OCI-LY1 (cell line): ENCODE measurements around the gene PPP2R2C.

Source experiments
- H2AFZ ChIP-seq: fragments of 200-600 bp; sonication (generic), shearing (Covaris generic); 2 replicates; pipeline ENCODE4 v1.6.0; 2014; ENCODE audit warnings: antibody characterized with exemption, mild to moderate bottlenecking, low read length
- H3F3A ChIP-seq: fragments of 200-600 bp; sonication (generic), shearing (Covaris generic); 2 replicates; pipeline ENCODE4 v1.6.0; 2014; ENCODE audit warnings: mild to moderate bottlenecking, antibody characterized with exemption, low read length, moderate library complexity; ENCODE audit not compliant: insufficient read depth
- H3K27ac ChIP-seq: fragments of 200-600 bp; sonication (generic); 2 replicates; pipeline ENCODE4 v1.5.1; 2014; ENCODE audit warnings: low read length, mixed run types, mild to moderate bottlenecking, low read depth; ENCODE audit not compliant: poor library complexity, severe bottlenecking
- H3K27me3 ChIP-seq: fragments of 200-600 bp; sonication (generic); 2 replicates; pipeline ENCODE4 v1.6.0; 2014; ENCODE audit warnings: antibody characterized with exemption, mild to moderate bottlenecking, low read length, moderate library complexity; ENCODE audit not compliant: insufficient read depth
- H3K36me3 ChIP-seq: fragments of 200-600 bp; sonication (generic); 2 replicates; pipeline ENCODE4 v1.6.1; 2014; ENCODE audit warnings: mild to moderate bottlenecking, antibody characterized with exemption, low read length, moderate library complexity, mixed read lengths; ENCODE audit not compliant: insufficient read depth
- H3K4me1 ChIP-seq: fragments of 200-600 bp; sonication (generic); 2 replicates; pipeline ENCODE4 v1.5.1; 2014; ENCODE audit warnings: mild to moderate bottlenecking, low read length, moderate library complexity; ENCODE audit not compliant: insufficient read depth, severe bottlenecking
- H3K4me2 ChIP-seq: fragments of 200-600 bp; sonication (generic), shearing (Covaris generic); 2 replicates; pipeline ENCODE4 v1.6.1; 2014; ENCODE audit warnings: low read length
- H3K4me3 ChIP-seq: fragments of 200-600 bp; sonication (generic); 2 replicates; pipeline ENCODE4 v1.5.1; 2014; ENCODE audit warnings: low read length, low read depth, mild to moderate bottlenecking, mixed read lengths; ENCODE audit not compliant: poor library complexity, severe bottlenecking
- H3K79me2 ChIP-seq: fragments of 200-600 bp; shearing (Covaris generic); 2 replicates; pipeline ENCODE4 v1.6.1; 2016; ENCODE audit warnings: mixed run types, low read length, mixed read lengths; ENCODE audit not compliant: insufficient read depth
- H3K9ac ChIP-seq: fragments of 200-600 bp; sonication (generic), shearing (Covaris generic); 2 replicates; pipeline ENCODE4 v1.6.1; 2014; ENCODE audit warnings: mild to moderate bottlenecking, low read length, mixed read lengths
- H3K9me2 ChIP-seq: fragments of 200-600 bp; sonication (generic), shearing (Covaris generic); 2 replicates; pipeline ENCODE4 v1.6.1; 2014; ENCODE audit warnings: low read depth, mild to moderate bottlenecking, low read length, mixed read lengths
- H3K9me3 ChIP-seq: fragments of 200-600 bp; shearing (Covaris generic); 2 replicates; pipeline ENCODE4 v1.6.1; 2014; ENCODE audit warnings: low read length, mixed read lengths
- H4K20me1 ChIP-seq: fragments of 200-600 bp; sonication (generic), shearing (Covaris generic); 2 replicates; pipeline ENCODE4 v1.6.0; 2016; ENCODE audit warnings: mild to moderate bottlenecking, low read length; ENCODE audit not compliant: insufficient read depth
- CTCF ChIP-seq: fragments of 200-600 bp; sonication (generic), shearing (Covaris generic); IDR thresholded peaks from 2 replicates; pipeline ENCODE4 v1.5.1; 2017; ENCODE audit warnings: mild to moderate bottlenecking, antibody characterized with exemption, low read length, moderate library complexity, mixed read lengths
- EZH2 ChIP-seq: fragments of 200-600 bp; sonication (generic), shearing (Covaris generic); IDR thresholded peaks from 2 replicates; pipeline ENCODE4 v1.8.0; 2017; ENCODE audit warnings: borderline replicate concordance, mixed run types, mild to moderate bottlenecking, antibody characterized with exemption, low read length, moderate library complexity, mixed read lengths

The PPP2R2C gene

GRCh38 chr4:6319530-6320150, 152.8 kb downstream of the PPP2R2C start:
- no peaks in the 10 kb centered on the region for H3K4me1 ChIP-seq
- no peaks in the 10 kb centered on the region for H3F3A ChIP-seq
- no peaks in the 10 kb centered on the region for H3K9me2 ChIP-seq

GRCh38 chr4:6318206-6318605, 154.2 kb downstream of the PPP2R2C start:
- Histone ChIP-seq H3K9ac (no peak overlapping the region), H3K4me1 (no peaks in the 10 kb centered on the region), H3K9me2 (no peaks in the 10 kb centered on the region), H2AFZ (no peak overlapping the region), H3K9me3 (no peaks in the 10 kb centered on the region), H3K36me3 (no peaks in the 10 kb centered on the region), H3K27me3 (no peaks in the 10 kb centered on the region), H3K4me2 (no peak overlapping the region), H3K27ac (no peak overlapping the region), H3K79me2 (no peaks in the 10 kb centered on the region), H3F3A (no peaks in the 10 kb centered on the region), H4K20me1 (no peaks in the 10 kb centered on the region), H3K4me3 (no peak overlapping the region)
- no peak for TF ChIP-seq EZH2
- TF ChIP-seq CTCF = no peak

More at GRCh38 chr4:6319530-6320150, 152.8 kb downstream of the PPP2R2C start:
- Histone ChIP-seq H3K79me2 (no peaks in the 10 kb centered on the region), H3K9ac (no peak overlapping the region), H3K4me2 (no peak overlapping the region), H3K9me3 (no peaks in the 10 kb centered on the region), H3K4me3 (no peak overlapping the region), H3K36me3 (no peaks in the 10 kb centered on the region), H3K27ac (no peak overlapping the region), H4K20me1 (no peaks in the 10 kb centered on the region), H2AFZ (no peak overlapping the region), H3K27me3 (no peaks in the 10 kb centered on the region)
- no peak for TF ChIP-seq CTCF
- TF ChIP-seq EZH2 = no peak

GRCh38 chr4:6316461-6317003, 155.9 kb downstream of the PPP2R2C start:
- Histone ChIP-seq H3K79me2 (no peaks in the 10 kb centered on the region), H3K27me3 (no peaks in the 10 kb centered on the region), H3K4me1 (no peaks in the 10 kb centered on the region), H3K9me2 (no peaks in the 10 kb centered on the region), H3K36me3 (no peaks in the 10 kb centered on the region), H4K20me1 (no peaks in the 10 kb centered on the region), H3K9ac (no peak overlapping the region), H3F3A (no peaks in the 10 kb centered on the region), H2AFZ (no peak overlapping the region), H3K4me3 (no peak overlapping the region), H3K4me2 (no peak overlapping the region), H3K9me3 (no peaks in the 10 kb centered on the region), H3K27ac (no peak overlapping the region)
- TF ChIP-seq CTCF = no peak
- TF ChIP-seq EZH2 = no peak
